Placental epithelial cell (primary cell): ENCODE results near the gene TUBB8B. TPM values are rescaled to one million over a fixed set of nuclear protein-coding genes. Genes with fewer than 3 reads are reported as not detected.

Experiments used
- small RNA-seq: library from RNA; depleted of rRNA; stranded (forward); fragments of <200 nt; gene quantifications from one replicate; pipeline ENCODE3, GENCODE V24; 2012
- total RNA-seq: library from RNA; depleted of rRNA; stranded (reverse); fragments of >200 nt; gene quantifications from 2 replicates; pipeline ENCODE4 v1.2.3, GENCODE V29; 2012

TUBB8B gene
- total RNA-seq = not detected in 2 replicates

GRCh38 chr18:49176-49665 lies at the start of gene TUBB8B:
TSS of gene TUBB8B (minus strand) at chr18:49615. CDS start at chr18:49557, 58 bp downstream.

Small RNA genes lying within 50 kb of the gene (small RNA-seq; reads per million reads assigned to genes)
- gene AP001005.2 = not detected

Other genes starting within 250 kb of the TUBB8B start
- gene USP14, start 108.9 kb upstream of the TUBB8B start, total RNA-seq = 13.6 and 14.5 TPM in 2 replicates
- 24.7 and 25.7 TPM in 2 replicates for gene THOC1, start 218.4 kb upstream of the TUBB8B start, total RNA-seq